Adrenal gland (tissue), 12 donors: ENCODE results near the gene SCLY. TPM values are rescaled to one million over a fixed set of nuclear protein-coding genes. Genes with fewer than 3 reads are reported as not detected.

Experiments
- DNase-seq, 7 donors: peaks; one replicate each; pipeline ENCODE4 v3.0.0-alpha.2; 2019 to 2020
- H3K27ac ChIP-seq, 5 donors: fragments of 200-600 bp; sonication (generic) in 4 of 5; 1 replicate in 3 of 5; 2 replicates in 2 of 5; pipeline versions ENCODE4 v1.5.1 to v1.8.0; 2016 to 2020; ENCODE audit warnings: mild to moderate bottlenecking in 1 of 5
- H3K27me3 ChIP-seq: fragments of 200-600 bp; 2 replicates; pipeline ENCODE4 v1.8.0; 2021
- H3K36me3 ChIP-seq, 2 donors: fragments of 200-600 bp; replicated peaks in 1 of 2; 1 replicate in 1 of 2; 2 replicates in 1 of 2; pipeline versions ENCODE4 v1.5.1 to v1.8.0; 2018 to 2022
- H3K4me1 ChIP-seq, 2 donors: fragments of 200-600 bp; replicated peaks in 1 of 2; 1 replicate in 1 of 2; 2 replicates in 1 of 2; pipeline versions ENCODE4 v1.5.1 to v1.8.0; 2018 to 2021
- H3K4me3 ChIP-seq, 4 donors: fragments of 200-600 bp; sonication (generic) in 3 of 4; one replicate each; pipeline ENCODE4 v1.5.1; 2016 to 2018
- H3K9me3 ChIP-seq, 3 donors: fragments of 200-600 bp; sonication (generic) in 1 of 3; replicated peaks in 1 of 3; 1 replicate in 2 of 3; 2 replicates in 1 of 3; pipeline versions ENCODE4 v1.5.1 to v1.8.0; 2016 to 2021
- CTCF ChIP-seq, 6 experiments: fragments of 450-650 bp in 4 of 6; fragments of 200-600 bp in 2 of 6; sonication (generic) in 1 of 6; IDR thresholded peaks; 1 replicate in 5 of 6; 2 replicates in 1 of 6; pipeline versions ENCODE4 v1.5.1 to v1.8.0; 2016 to 2021; ENCODE audit warnings: antibody characterized with exemption in 6 of 6, mild to moderate bottlenecking in 2 of 6, moderate library complexity in 1 of 6
- POLR2A ChIP-seq, 2 donors: fragments of 450-650 bp; IDR thresholded peaks; one replicate each; pipeline ENCODE4 v1.6.1; 2017; ENCODE audit warnings: antibody characterized with exemption in 2 of 2, mild to moderate bottlenecking in 2 of 2, moderate library complexity in 1 of 2
- WGBS, 4 donors: extraction: QIAGEN DNeasy Blood & Tissue Kit in 2 of 4; methylation state at CpG; one replicate each; pipeline versions ENCODE4 v1.1.5 to v1.1.7; 2013 to 2017; 5-methylcytosine and 5-hydroxymethylcytosine counted together
- intact Hi-C, 2 donors: fragments of 100-400 bp; cut with DNase I; formaldehyde crosslinking; loops; one replicate each; pipeline versions ENCODE4 v1.14.1 to v1.15.0; 2022 to 2023
- polyA plus RNA-seq, 3 donors: library from polyadenylated mRNA; stranded (reverse); fragments of 200-250 nt in 2 of 3; fragments of 350-450 nt in 1 of 3; fragmentation: Illumina TruSeq in 1 of 3; extraction: RNeasy Lipid Tissue Mini Kit (QIAGEN cat#74804) in 1 of 3; gene quantifications; one replicate each; pipeline ENCODE4 v1.2.3, GENCODE V29; 2013 to 2014
- total RNA-seq, 9 donors: library from RNA; depleted of rRNA in 4 of 9; stranded (reverse); fragments of >200 nt in 4 of 9; fragments of 120-200 nt in 1 of 9; fragmentation: NEBNext Ultra II Directional in 1 of 9; extraction: Animal tissue kit (Norgen Biotek cat#: 25700) in 1 of 9; gene quantifications; one replicate each; pipeline versions ENCODE4 v1.1.0 to v1.2.4, GENCODE V29; 2013 to 2023
- donor health status: healthy with polysubstance abuse.
- donor health status: Bipolar disorder and iron deficiency.
- donor health status: DM: yes; HTN: yes; CAD: no.
- donor health status: DM: no; HTN: no; CAD: no.
- donor health status: DM: no; HTN: no; CAD: no.
- donor health status: DM: yes; HTN: yes; CAD: no.

The SCLY gene
- total and polyA plus RNA-seq, 12 donors: 2.4 to 11.0 (median 8.0) TPM

- Histone ChIP-seq H3K27me3 (no peaks in the 10 kb centered on the region), H3K4me3 (no peak overlapping the region), H3K27ac (no peak overlapping the region), H3K4me1 (no peaks in the 10 kb centered on the region), H3K36me3 (peaks cover 0 to 31% of the 10 kb centered on the region in 2 donors), H3K9me3 (no peaks in the 10 kb centered on the region)
- 83 to 88% (median 85%) methylated on average over 4 of the region's 4 CpGs for WGBS, 4 donors
- DNase-seq: no peak
- intact Hi-C loops: no loop called here
- TF ChIP-seq POLR2A (IDR thresholded peaks at IDR 0.05): no peak
- no peak for TF ChIP-seq CTCF (IDR thresholded peaks at IDR 0.05)
These were observed 33.7 kb upstream of the SCLY start for GRCh38 chr2:238027058-238027457.

GRCh38 chr2:238027591-238028415 is 33.0 kb upstream of the SCLY start:
- Histone ChIP-seq H3K4me3 (no peak overlapping the region), H3K27me3 (no peaks in the 10 kb centered on the region), H3K36me3 (peaks cover 0 to 34% of the 10 kb centered on the region in 2 donors), H3K4me1 (no peaks in the 10 kb centered on the region), H3K9me3 (no peaks in the 10 kb centered on the region), H3K27ac (no peak overlapping the region)
- intact Hi-C loops: no loop called here
- no peak for DNase-seq
- TF ChIP-seq CTCF (IDR thresholded peaks at IDR 0.05) (no peak), POLR2A (IDR thresholded peaks at IDR 0.05) (no peak)
- 80 to 88% (median 83%) methylated on average over 2 to 9 of the region's 9 CpGs for WGBS, 4 donors

- 92 to 99% (median 95%) methylated on average over 3 of the region's 3 CpGs for WGBS, 4 donors
- no peak overlapping the region for H3K27ac ChIP-seq
- no peak for DNase-seq
- peaks cover 0 to 34% of the 10 kb centered on the region in 2 donors for H3K36me3 ChIP-seq
- no peaks in the 10 kb centered on the region for H3K27me3 ChIP-seq
- H3K9me3 ChIP-seq: no peaks in the 10 kb centered on the region
- no peak overlapping the region for H3K4me3 ChIP-seq
- no peaks in the 10 kb centered on the region for H3K4me1 ChIP-seq
- intact Hi-C loops: no loop called here
- no peak for TF ChIP-seq POLR2A (IDR thresholded peaks at IDR 0.05)
- TF ChIP-seq CTCF (IDR thresholded peaks at IDR 0.05): no peak
These were observed 30.9 kb upstream of the SCLY start for GRCh38 chr2:238029853-238030252.

- Histone ChIP-seq H3K27ac (no peak overlapping the region), H3K36me3 (peaks cover 0 to 34% of the 10 kb centered on the region in 2 donors), H3K4me3 (no peak overlapping the region), H3K4me1 (no peaks in the 10 kb centered on the region), H3K9me3 (no peaks in the 10 kb centered on the region), H3K27me3 (no peaks in the 10 kb centered on the region)
- intact Hi-C loops: no loop called here
- TF ChIP-seq CTCF (IDR thresholded peaks at IDR 0.05): no peak
- TF ChIP-seq POLR2A (IDR thresholded peaks at IDR 0.05): no peak
- no peak for DNase-seq
- 87 to 93% (median 89%) methylated on average over 7 to 8 of the region's 8 CpGs for WGBS, 4 donors
These were observed 30.2 kb upstream of the SCLY start for GRCh38 chr2:238030422-238031155.
